ENCODE measurements around the gene NXF1.
"Not testable (repeated sequence)": the region's sequence is repeated elsewhere in the genome, so short reads cannot be mapped to it uniquely, and the experiment has no call there.

The NXF1 gene

DNA sequence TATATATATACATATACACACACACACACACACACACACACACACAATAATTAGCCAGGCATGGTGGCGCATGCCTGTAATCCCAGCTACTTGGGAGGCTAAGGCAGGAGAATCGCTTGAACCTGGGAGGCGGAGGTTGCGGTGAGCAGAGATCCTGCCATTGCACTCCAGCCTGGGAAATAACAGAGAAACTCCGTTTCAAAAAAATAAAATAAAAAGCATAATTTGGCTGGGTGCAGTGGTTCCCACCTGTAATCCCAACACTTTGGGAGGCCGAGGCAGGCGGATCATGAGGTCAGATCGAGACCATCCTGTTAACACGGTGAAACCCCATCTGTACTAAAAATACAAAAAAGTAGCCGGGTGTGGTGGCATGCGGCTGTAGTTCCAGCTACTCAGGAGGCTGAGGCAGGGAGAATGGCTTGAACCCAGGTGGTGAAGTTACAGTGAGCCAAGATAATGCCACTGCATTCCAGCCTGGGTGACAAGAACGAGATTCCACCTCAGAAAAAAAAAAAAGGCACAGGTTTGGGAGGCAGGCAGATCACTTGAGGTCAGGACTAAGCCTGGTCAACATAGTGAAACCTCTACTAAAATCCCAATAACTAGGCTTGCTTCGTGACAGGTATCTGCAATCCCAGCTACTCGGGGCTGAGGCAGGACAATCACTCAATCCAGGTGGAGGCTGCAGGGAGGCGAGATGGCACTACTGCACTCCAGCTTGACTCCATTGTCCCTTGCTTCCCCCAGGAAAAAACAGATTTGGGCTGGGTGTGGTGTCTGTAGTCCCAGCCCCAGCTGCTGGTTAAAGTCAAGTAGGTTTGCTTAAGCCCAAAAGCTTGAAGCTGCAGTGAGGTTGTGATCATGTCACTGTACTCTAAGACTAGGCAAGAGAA is 45.9 kb upstream of the NXF1 start:
- H3K4me3 ChIP-seq (ENCODE audit: insufficient read length, low read depth) = no peak overlapping the region
- H3K9ac ChIP-seq (ENCODE audit: insufficient read length, low read depth) = peak overlapping the region; percentile 37
- TF ChIP-seq SUZ12 (IDR thresholded peaks at IDR 0.05; ENCODE audit: extremely low read depth, insufficient read depth, insufficient read length) (no peak), ZNF274 (IDR thresholded peaks at IDR 0.05; ENCODE audit: low read depth, low read length) (no peak), YY1 (IDR thresholded peaks at IDR 0.05; ENCODE audit: insufficient read depth, insufficient read length) (no peak)

GRCh38 chr11:62847767-62848314 is 42.6 kb upstream of the NXF1 start:
- Histone ChIP-seq H3K4me1 (ENCODE audit: insufficient read depth, insufficient read length) (no peaks in the 10 kb centered on the region), H3K27me3 (ENCODE audit: insufficient read depth, insufficient read length) (no peaks in the 10 kb centered on the region), H3K9ac (ENCODE audit: insufficient read length, low read depth) (no peak overlapping the region), H3K9me3 (ENCODE audit: insufficient read depth, low read length) (peaks cover 16% of the 10 kb centered on the region), H3K4me3 (ENCODE audit: insufficient read length, low read depth) (no peak overlapping the region), H3K36me3 (ENCODE audit: insufficient read depth, insufficient read length, low read length) (peaks cover 16% of the 10 kb centered on the region)
- DNase-seq (ENCODE audit: low read depth, low spot score) = no peak
- TF ChIP-seq SUZ12 (IDR thresholded peaks at IDR 0.05; ENCODE audit: extremely low read depth, insufficient read depth, insufficient read length) (no peak), YY1 (IDR thresholded peaks at IDR 0.05; ENCODE audit: insufficient read depth, insufficient read length) (no peak), ZNF274 (IDR thresholded peaks at IDR 0.05; ENCODE audit: low read depth, low read length) (no peak)

More for the DNA sequence above, 45.9 kb upstream of the NXF1 start:
- Histone ChIP-seq H3K36me3 (ENCODE audit: insufficient read depth, insufficient read length, low read length) (peaks cover 44% of the 10 kb centered on the region), H3K9me3 (ENCODE audit: insufficient read depth, low read length) (peaks cover 12% of the 10 kb centered on the region), H3K4me1 (ENCODE audit: insufficient read depth, insufficient read length) (no peaks in the 10 kb centered on the region), H3K27me3 (ENCODE audit: insufficient read depth, insufficient read length) (no peaks in the 10 kb centered on the region)
- DNase-seq (ENCODE audit: low read depth, low spot score) = no peak

DNA sequence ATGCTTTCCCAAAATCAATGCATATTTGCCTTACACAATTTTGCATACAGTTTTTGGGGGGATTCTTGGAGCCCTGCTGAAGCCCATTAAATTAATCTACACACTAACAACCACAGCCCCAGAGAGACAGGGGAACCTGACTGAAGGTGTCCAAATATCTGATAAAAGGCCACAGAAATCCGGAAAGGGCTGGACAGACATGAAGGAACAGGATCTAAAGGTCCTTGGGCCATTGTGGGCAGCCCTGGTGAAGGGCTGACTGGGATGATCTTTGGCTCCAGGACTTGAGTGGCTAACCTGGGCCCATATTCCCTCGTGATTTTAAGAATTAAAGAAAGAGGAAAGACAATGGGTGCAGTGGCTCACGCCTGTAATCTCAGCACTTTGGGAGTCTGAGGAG is 40.9 kb upstream of the NXF1 start:
- Histone ChIP-seq H3K9me3 (ENCODE audit: insufficient read depth, low read length) (peaks cover 16% of the 10 kb centered on the region), H3K9ac (ENCODE audit: insufficient read length, low read depth) (no peak overlapping the region), H3K27me3 (ENCODE audit: insufficient read depth, insufficient read length) (no peaks in the 10 kb centered on the region), H3K4me1 (ENCODE audit: insufficient read depth, insufficient read length) (no peaks in the 10 kb centered on the region), H3K4me3 (ENCODE audit: insufficient read length, low read depth) (no peak overlapping the region), H3K36me3 (ENCODE audit: insufficient read depth, insufficient read length, low read length) (no peaks in the 10 kb centered on the region)
- no peak for DNase-seq (ENCODE audit: low read depth, low spot score)
- TF ChIP-seq SUZ12 (IDR thresholded peaks at IDR 0.05; ENCODE audit: extremely low read depth, insufficient read depth, insufficient read length) (no peak), YY1 (IDR thresholded peaks at IDR 0.05; ENCODE audit: insufficient read depth, insufficient read length) (no peak)

DNA sequence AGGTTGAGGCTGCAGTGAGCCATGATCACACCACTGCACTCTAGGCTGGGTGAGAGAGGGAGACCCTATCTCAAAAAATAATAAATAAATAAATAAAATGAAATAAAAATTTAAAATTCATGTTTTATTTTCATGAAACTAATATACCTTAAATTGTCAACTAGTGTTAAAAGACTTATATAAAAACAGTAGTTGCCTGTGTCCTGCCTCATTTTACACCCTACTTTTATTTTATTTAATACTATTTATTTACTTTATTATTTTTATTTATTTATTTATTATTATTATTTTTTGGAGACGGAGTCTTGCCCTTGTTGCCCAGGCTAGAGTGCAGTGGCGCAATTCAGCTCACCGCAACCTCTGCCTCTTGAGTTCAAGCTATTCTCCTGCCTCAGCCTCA is 38.9 kb upstream of the NXF1 start:
- no peaks in the 10 kb centered on the region for H3K36me3 ChIP-seq (ENCODE audit: insufficient read depth, insufficient read length, low read length)
- TF ChIP-seq SUZ12 (IDR thresholded peaks at IDR 0.05; ENCODE audit: extremely low read depth, insufficient read depth, insufficient read length) = no peak
- no peak for TF ChIP-seq ZNF274 (IDR thresholded peaks at IDR 0.05; ENCODE audit: low read depth, low read length)
- no peak for TF ChIP-seq YY1 (IDR thresholded peaks at IDR 0.05; ENCODE audit: insufficient read depth, insufficient read length)
- peaks cover 16% of the 10 kb centered on the region for H3K9me3 ChIP-seq (ENCODE audit: insufficient read depth, low read length)
- DNase-seq (ENCODE audit: low read depth, low spot score) = no peak
- H3K27me3 ChIP-seq (ENCODE audit: insufficient read depth, insufficient read length) = no peaks in the 10 kb centered on the region
- H3K9ac ChIP-seq (ENCODE audit: insufficient read length, low read depth) = no peak overlapping the region
- H3K4me3 ChIP-seq (ENCODE audit: insufficient read length, low read depth) = no peak overlapping the region
- no peaks in the 10 kb centered on the region for H3K4me1 ChIP-seq (ENCODE audit: insufficient read depth, insufficient read length)

DNA sequence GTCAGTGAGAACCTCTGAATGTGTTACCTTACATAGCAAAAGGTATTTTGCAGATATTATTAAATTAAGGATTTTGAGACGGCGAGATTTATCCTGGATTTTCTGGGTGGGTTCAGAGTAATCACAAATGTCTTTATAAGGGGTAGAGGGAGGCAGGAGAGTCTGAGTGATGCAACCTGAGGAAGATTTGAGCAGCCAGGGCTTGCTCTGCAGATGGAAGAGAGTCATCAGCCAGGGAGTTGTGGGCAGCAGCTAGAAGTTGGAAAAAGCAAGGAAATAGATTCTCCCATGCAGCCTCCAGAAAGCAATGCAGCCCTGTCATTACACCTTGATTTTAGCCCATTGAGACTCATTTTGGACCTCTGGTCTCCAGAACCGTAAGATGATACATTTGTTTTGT is 38.2 kb upstream of the NXF1 start:
- TF ChIP-seq SUZ12 (IDR thresholded peaks at IDR 0.05; ENCODE audit: extremely low read depth, insufficient read depth, insufficient read length) (no peak), YY1 (IDR thresholded peaks at IDR 0.05; ENCODE audit: insufficient read depth, insufficient read length) (no peak), ZNF274 (IDR thresholded peaks at IDR 0.05; ENCODE audit: low read depth, low read length) (no peak)
- Histone ChIP-seq H3K9me3 (ENCODE audit: insufficient read depth, low read length) (peaks cover 16% of the 10 kb centered on the region), H3K36me3 (ENCODE audit: insufficient read depth, insufficient read length, low read length) (peaks cover 3% of the 10 kb centered on the region), H3K27me3 (ENCODE audit: insufficient read depth, insufficient read length) (no peaks in the 10 kb centered on the region), H3K4me1 (ENCODE audit: insufficient read depth, insufficient read length) (no peaks in the 10 kb centered on the region), H3K9ac (ENCODE audit: insufficient read length, low read depth) (no peak overlapping the region), H3K4me3 (ENCODE audit: insufficient read length, low read depth) (no peak overlapping the region)
- no peak for DNase-seq (ENCODE audit: low read depth, low spot score)

DNA sequence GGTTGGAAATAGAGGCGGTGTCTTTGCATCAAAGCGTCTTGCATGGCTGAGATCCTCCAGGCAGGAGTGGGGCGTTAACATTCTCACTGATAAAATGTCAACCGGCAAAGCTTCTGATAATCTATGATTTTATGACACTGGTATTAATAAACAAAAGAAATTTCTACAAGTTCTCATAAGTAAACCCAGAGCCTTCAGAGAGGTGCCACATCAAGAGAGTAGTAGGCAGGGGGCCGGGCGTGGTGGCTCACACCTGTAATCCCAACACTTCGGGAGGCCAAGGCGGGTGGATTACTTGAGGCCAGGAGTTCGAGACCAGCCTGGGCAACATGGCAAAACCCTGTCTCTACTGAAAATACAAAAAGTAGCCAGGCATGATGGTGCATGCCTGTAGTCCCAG is 37.7 kb upstream of the NXF1 start:
- H3K27me3 ChIP-seq (ENCODE audit: insufficient read depth, insufficient read length); H3K36me3 ChIP-seq (ENCODE audit: insufficient read depth, insufficient read length, low read length); DNase-seq (ENCODE audit: low read depth, low spot score); H3K4me1 ChIP-seq (ENCODE audit: insufficient read depth, insufficient read length): not testable (repeated sequence)
- Histone ChIP-seq H3K9me3 (ENCODE audit: insufficient read depth, low read length) (peaks cover 16% of the 10 kb centered on the region), H3K4me3 (ENCODE audit: insufficient read length, low read depth) (peak overlapping the region; percentile 22), H3K9ac (ENCODE audit: insufficient read length, low read depth) (peak overlapping the region; percentile 88)

DNA sequence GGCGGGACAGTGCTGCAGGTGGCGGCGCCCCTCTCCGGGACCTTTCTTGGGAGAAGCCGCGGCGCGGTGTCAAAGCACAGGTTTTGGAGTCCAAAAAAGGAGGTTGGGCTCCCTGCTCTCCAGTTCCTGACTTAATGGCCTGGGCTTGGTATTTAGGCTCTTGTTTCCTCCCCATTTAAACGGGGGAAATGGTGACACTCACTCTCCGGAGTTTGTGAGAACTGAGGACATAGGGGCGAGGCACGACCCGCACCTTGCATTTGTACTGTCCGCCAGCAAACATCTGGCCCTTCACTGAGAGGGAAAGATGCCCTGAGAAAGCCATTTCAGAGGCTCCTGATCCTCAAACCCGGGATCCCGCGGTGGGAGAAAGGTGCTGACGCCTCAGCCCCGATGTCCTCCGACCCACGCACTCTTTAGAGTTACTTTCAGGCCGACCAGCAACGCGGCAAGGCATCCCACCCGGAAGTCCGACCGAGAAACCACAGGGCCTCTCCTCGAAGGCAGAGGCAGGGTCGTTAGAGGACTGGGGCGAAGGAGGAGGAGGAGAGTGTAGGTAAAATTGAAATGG is 37.0 kb upstream of the NXF1 start:
- TF ChIP-seq ZNF274 (IDR thresholded peaks at IDR 0.05; ENCODE audit: low read depth, low read length) (no peak), SUZ12 (IDR thresholded peaks at IDR 0.05; ENCODE audit: extremely low read depth, insufficient read depth, insufficient read length) (no peak), YY1 (IDR thresholded peaks at IDR 0.05; ENCODE audit: insufficient read depth, insufficient read length) (no peak)
- H3K27me3 ChIP-seq (ENCODE audit: insufficient read depth, insufficient read length) = no peaks in the 10 kb centered on the region
- H3K36me3 ChIP-seq (ENCODE audit: insufficient read depth, insufficient read length, low read length) = peaks cover 14% of the 10 kb centered on the region
- no peak for DNase-seq (ENCODE audit: low read depth, low spot score)
- peaks cover 15% of the 10 kb centered on the region for H3K9me3 ChIP-seq (ENCODE audit: insufficient read depth, low read length)
- peak overlapping the region; percentile 22 for H3K4me3 ChIP-seq (ENCODE audit: insufficient read length, low read depth)
- peak overlapping the region; percentile 88 for H3K9ac ChIP-seq (ENCODE audit: insufficient read length, low read depth)
- peaks cover 4% of the 10 kb centered on the region for H3K4me1 ChIP-seq (ENCODE audit: insufficient read depth, insufficient read length)
